Karpas-422 (cell line): Measurements from ENCODE around the gene ALKAL2. TPM values are rescaled to one million over a fixed set of nuclear protein-coding genes. Genes with fewer than 3 reads are reported as not detected.

Source experiments
- DNase-seq: peaks from one replicate; pipeline ENCODE4 v3.0.0-alpha.2; 2015
- H2AFZ ChIP-seq: fragments of 200-600 bp; sonication (generic); 2 replicates; pipeline ENCODE4 v1.6.1; 2014; ENCODE audit warnings: antibody characterized with exemption, low read length, mixed read lengths
- H3K27ac ChIP-seq: fragments of 200-600 bp; sonication (generic); 2 replicates; pipeline ENCODE4 v1.5.1; 2014; ENCODE audit warnings: mild to moderate bottlenecking, low read length, moderate library complexity
- H3K27me3 ChIP-seq: fragments of 200-600 bp; sonication (generic); 2 replicates; pipeline ENCODE4 v1.6.1; 2014; ENCODE audit warnings: low read length, mixed read lengths
- H3K36me3 ChIP-seq: fragments of 200-600 bp; sonication (generic); 2 replicates; pipeline ENCODE4 v1.6.1; 2014; ENCODE audit warnings: low read length, mixed read lengths; ENCODE audit not compliant: insufficient read depth
- H3K4me1 ChIP-seq: fragments of 200-600 bp; sonication (generic); 2 replicates; pipeline ENCODE4 v1.6.1; 2014; ENCODE audit warnings: mild to moderate bottlenecking, low read length, mixed read lengths
- H3K4me2 ChIP-seq: fragments of 200-600 bp; sonication (generic); 2 replicates; pipeline ENCODE4 v1.6.1; 2014; ENCODE audit warnings: low read length, low read depth, mild to moderate bottlenecking; ENCODE audit not compliant: poor library complexity, severe bottlenecking
- H3K4me3 ChIP-seq: fragments of 200-600 bp; sonication (generic); 2 replicates; pipeline ENCODE4 v1.5.1; 2014; ENCODE audit warnings: mild to moderate bottlenecking, antibody characterized with exemption, low read length, mixed read lengths
- H3K79me2 ChIP-seq: fragments of 200-600 bp; sonication (generic); 2 replicates; pipeline ENCODE4 v1.6.1; 2014; ENCODE audit warnings: mild to moderate bottlenecking, low read length, mixed read lengths
- H3K9ac ChIP-seq: fragments of 200-600 bp; sonication (generic); 2 replicates; pipeline ENCODE4 v1.6.0; 2014; ENCODE audit warnings: low read length
- H3K9me2 ChIP-seq: fragments of 200-600 bp; sonication (generic), shearing (Covaris generic); replicated peaks from 2 replicates; pipeline ENCODE4 v1.6.0; 2014; ENCODE audit warnings: mild to moderate bottlenecking, low read length, moderate library complexity; ENCODE audit not compliant: insufficient read depth
- H3K9me3 ChIP-seq: fragments of 300-700, 200-600 bp; sonication (generic); 2 replicates; pipeline ENCODE4 v1.6.1; 2014; ENCODE audit warnings: low read length, mixed read lengths
- H4K20me1 ChIP-seq: fragments of 200-600 bp; sonication (generic); 2 replicates; pipeline ENCODE4 v1.6.1; 2014; ENCODE audit warnings: mild to moderate bottlenecking, antibody characterized with exemption, low read length, low read depth; ENCODE audit not compliant: insufficient read depth
- total RNA-seq: library from RNA; depleted of rRNA; stranded (reverse); fragments of >200 nt; shearing (Covaris generic); gene quantifications from 2 replicates; pipeline ENCODE4 v1.2.3, GENCODE V29; 2014; ENCODE audit warnings: low replicate concordance; rRNA removed

The ALKAL2 gene
- total RNA-seq, 1 experiment from 2014 or later: not detected

GRCh38 chr2:238431-238830, 49.5 kb downstream of the ALKAL2 start:
- Histone ChIP-seq H3K27ac (no peak overlapping the region), H3K4me1 (no peaks in the 10 kb centered on the region), H3K4me2 (no peak overlapping the region), H3K36me3 (no peaks in the 10 kb centered on the region), H3K4me3 (no peak overlapping the region), H3K9ac (no peak overlapping the region), H3K27me3 (no peaks in the 10 kb centered on the region), H3K9me2 (no peaks in the 10 kb centered on the region), H2AFZ (no peak overlapping the region), H4K20me1 (no peaks in the 10 kb centered on the region), H3K9me3 (no peaks in the 10 kb centered on the region), H3K79me2 (no peaks in the 10 kb centered on the region)
- no peak for DNase-seq

GRCh38 chr2:237878-238277, 50.0 kb downstream of the ALKAL2 start:
- H3K9ac ChIP-seq: no peak overlapping the region
- no peak for DNase-seq
- no peak overlapping the region for H3K4me2 ChIP-seq
- H3K36me3 ChIP-seq: no peaks in the 10 kb centered on the region
- no peak overlapping the region for H3K27ac ChIP-seq
- H3K79me2 ChIP-seq: no peaks in the 10 kb centered on the region
- H3K27me3 ChIP-seq: no peaks in the 10 kb centered on the region
- H3K9me3 ChIP-seq: no peaks in the 10 kb centered on the region
- H3K4me3 ChIP-seq: no peak overlapping the region
- H3K4me1 ChIP-seq: no peaks in the 10 kb centered on the region
- H3K9me2 ChIP-seq: no peaks in the 10 kb centered on the region
- H4K20me1 ChIP-seq: no peaks in the 10 kb centered on the region
- no peak overlapping the region for H2AFZ ChIP-seq

- H3K9me2 ChIP-seq: no peaks in the 10 kb centered on the region
- H3K4me2 ChIP-seq: no peak overlapping the region
- no peak overlapping the region for H3K27ac ChIP-seq
- no peak overlapping the region for H3K4me3 ChIP-seq
- no peaks in the 10 kb centered on the region for H3K4me1 ChIP-seq
- H3K9me3 ChIP-seq: no peaks in the 10 kb centered on the region
- no peaks in the 10 kb centered on the region for H3K79me2 ChIP-seq
- H2AFZ ChIP-seq: no peak overlapping the region
- no peak for DNase-seq
- H3K36me3 ChIP-seq: no peaks in the 10 kb centered on the region
- no peak overlapping the region for H3K9ac ChIP-seq
- no peaks in the 10 kb centered on the region for H3K27me3 ChIP-seq
- no peaks in the 10 kb centered on the region for H4K20me1 ChIP-seq
These were observed 50.8 kb downstream of the ALKAL2 start for GRCh38 chr2:236993-237539.

GRCh38 chr2:234421-234820, 53.5 kb downstream of the ALKAL2 start:
- H3K27me3 ChIP-seq: no peaks in the 10 kb centered on the region
- H3K79me2 ChIP-seq: no peaks in the 10 kb centered on the region
- H4K20me1 ChIP-seq: no peaks in the 10 kb centered on the region
- no peak overlapping the region for H3K27ac ChIP-seq
- no peaks in the 10 kb centered on the region for H3K36me3 ChIP-seq
- no peaks in the 10 kb centered on the region for H3K9me3 ChIP-seq
- H3K4me2 ChIP-seq: no peak overlapping the region
- no peak overlapping the region for H3K4me3 ChIP-seq
- DNase-seq: no peak
- no peak overlapping the region for H2AFZ ChIP-seq
- no peaks in the 10 kb centered on the region for H3K9me2 ChIP-seq
- H3K9ac ChIP-seq: no peak overlapping the region
- H3K4me1 ChIP-seq: no peaks in the 10 kb centered on the region

- Histone ChIP-seq H3K9me3 (no peaks in the 10 kb centered on the region), H3K79me2 (no peaks in the 10 kb centered on the region), H2AFZ (no peak overlapping the region), H3K27ac (no peak overlapping the region), H4K20me1 (no peaks in the 10 kb centered on the region), H3K36me3 (no peaks in the 10 kb centered on the region), H3K9ac (no peak overlapping the region), H3K27me3 (no peaks in the 10 kb centered on the region), H3K4me1 (no peaks in the 10 kb centered on the region), H3K4me2 (no peak overlapping the region), H3K4me3 (no peak overlapping the region), H3K9me2 (no peaks in the 10 kb centered on the region)
- no peak for DNase-seq
These were observed 54.9 kb downstream of the ALKAL2 start for GRCh38 chr2:233030-233429.

- H3K27ac ChIP-seq: no peak overlapping the region
- no peaks in the 10 kb centered on the region for H3K4me1 ChIP-seq
- no peak overlapping the region for H3K9ac ChIP-seq
- no peaks in the 10 kb centered on the region for H3K36me3 ChIP-seq
- DNase-seq: no peak
- no peaks in the 10 kb centered on the region for H3K27me3 ChIP-seq
- no peak overlapping the region for H3K4me3 ChIP-seq
- no peak overlapping the region for H3K4me2 ChIP-seq
- H3K9me3 ChIP-seq: no peaks in the 10 kb centered on the region
- H4K20me1 ChIP-seq: no peaks in the 10 kb centered on the region
- no peak overlapping the region for H2AFZ ChIP-seq
- H3K9me2 ChIP-seq: no peaks in the 10 kb centered on the region
- no peaks in the 10 kb centered on the region for H3K79me2 ChIP-seq
These were observed 56.2 kb downstream of the ALKAL2 start for GRCh38 chr2:231521-232185.

Other genes starting within 250 kb of the ALKAL2 start
- not detected in 2 replicates for gene FAM110C, start 241.6 kb downstream of the ALKAL2 start, total RNA-seq
- 6.9 and 20.6 TPM in 2 replicates for gene SH3YL1, start 24.1 kb downstream of the ALKAL2 start, total RNA-seq
- gene ACP1, start 23.1 kb downstream of the ALKAL2 start, total RNA-seq: 145 and 185 TPM in 2 replicates